CD8-positive, alpha-beta memory T cell (primary cell): ENCODE data around the gene SH3RF1. TPM values are rescaled to one million over a fixed set of nuclear protein-coding genes. Genes with fewer than 3 reads are reported as not detected.
A peak's percentile ranks its signal among the peaks of the same experiment; 100 is the strongest.

Source experiments
- CTCF ChIA-PET: fragments of 350-600 bp; sonication (Branson Sonifier 250); formaldehyde crosslinking; loops from one replicate; lab custom pipeline; 2021; ENCODE audit warnings: antibody characterized with exemption; lab: Charles Lee
- POLR2A ChIA-PET: fragments of 350-600 bp; sonication (Branson Sonifier 250); formaldehyde crosslinking; loops from one replicate; lab custom pipeline; 2021; ENCODE audit warnings: antibody characterized with exemption; lab: Charles Lee
- DNase-seq, 5 donors: peaks; one replicate each; pipeline versions ENCODE4 v3.0.0 to v3.0.0-alpha.2; 2020 to 2022; ENCODE audit warnings: mixed read lengths in 1 of 5
- H3K27ac ChIP-seq: one replicate; pipeline ENCODE4 v1.7.0; 2013; ENCODE audit warnings: low read depth, mild to moderate bottlenecking, low read length, moderate library complexity
- H3K27me3 ChIP-seq: 2 replicates; pipeline ENCODE4 v1.7.0; 2013; ENCODE audit warnings: low read length, mild to moderate bottlenecking; ENCODE audit not compliant: insufficient read depth, poor library complexity, severe bottlenecking
- H3K36me3 ChIP-seq: 2 replicates; pipeline ENCODE4 v1.7.0; 2013; ENCODE audit warnings: mild to moderate bottlenecking, low read length, moderate library complexity; ENCODE audit not compliant: insufficient read depth
- H3K4me1 ChIP-seq: 2 replicates; pipeline ENCODE4 v1.7.0; 2013; ENCODE audit warnings: mild to moderate bottlenecking, low read length, moderate library complexity; ENCODE audit not compliant: insufficient read depth
- H3K4me3 ChIP-seq: 2 replicates; pipeline ENCODE4 v1.7.0; 2013; ENCODE audit warnings: mild to moderate bottlenecking, low read length
- H3K9me3 ChIP-seq: 2 replicates; pipeline ENCODE4 v1.7.0; 2013; ENCODE audit warnings: mild to moderate bottlenecking, low read length
- H3K27ac Mint-ChIP-seq, 8 donors: one replicate each; pipeline ENCODE4 v1.8.0; 2020 to 2021; ENCODE audit warnings: mixed read lengths in 8 of 8, mild to moderate bottlenecking in 6 of 8, inconsistent platforms in 3 of 8, moderate library complexity in 3 of 8
- H3K27me3 Mint-ChIP-seq, 2 donors: one replicate each; pipeline ENCODE4 v1.8.0; 2020 to 2021; ENCODE audit warnings: mixed read lengths in 2 of 2, mild to moderate bottlenecking in 1 of 2, moderate library complexity in 1 of 2
- H3K36me3 Mint-ChIP-seq, 3 donors: one replicate each; pipeline ENCODE4 v1.8.0; 2020 to 2021; ENCODE audit warnings: mixed read lengths in 3 of 3, inconsistent platforms in 1 of 3, mild to moderate bottlenecking in 1 of 3
- H3K4me1 Mint-ChIP-seq, 3 donors: one replicate each; pipeline ENCODE4 v1.8.0; 2020 to 2021; ENCODE audit warnings: mixed read lengths in 3 of 3, inconsistent platforms in 1 of 3, mild to moderate bottlenecking in 1 of 3
- H3K4me3 Mint-ChIP-seq, 7 donors: one replicate each; pipeline ENCODE4 v1.8.0; 2020 to 2021; ENCODE audit warnings: mixed read lengths in 7 of 7, mild to moderate bottlenecking in 6 of 7, moderate library complexity in 4 of 7, inconsistent platforms in 2 of 7
- H3K9me3 Mint-ChIP-seq, 5 donors: one replicate each; pipeline ENCODE4 v1.8.0; 2020 to 2022; ENCODE audit warnings: mixed read lengths in 5 of 5, mild to moderate bottlenecking in 3 of 5, moderate library complexity in 2 of 5, inconsistent platforms in 1 of 5
- polyA plus RNA-seq: library from polyadenylated mRNA; unstranded; fragments of 300-500 nt; fragmentation: Illumina TruSeq; gene quantifications from one replicate; pipeline ENCODE4 v1.2.3, GENCODE V29; 2021
- total RNA-seq, 2 experiments: library from RNA; stranded (reverse); gene quantifications; one replicate each; pipeline ENCODE4 v1.2.3, GENCODE V29; 2021

SH3RF1 gene
- total and polyA plus RNA-seq, 3 experiments from 2014 or later = 1.1 to 1.4 TPM; not detected in 1

DNA sequence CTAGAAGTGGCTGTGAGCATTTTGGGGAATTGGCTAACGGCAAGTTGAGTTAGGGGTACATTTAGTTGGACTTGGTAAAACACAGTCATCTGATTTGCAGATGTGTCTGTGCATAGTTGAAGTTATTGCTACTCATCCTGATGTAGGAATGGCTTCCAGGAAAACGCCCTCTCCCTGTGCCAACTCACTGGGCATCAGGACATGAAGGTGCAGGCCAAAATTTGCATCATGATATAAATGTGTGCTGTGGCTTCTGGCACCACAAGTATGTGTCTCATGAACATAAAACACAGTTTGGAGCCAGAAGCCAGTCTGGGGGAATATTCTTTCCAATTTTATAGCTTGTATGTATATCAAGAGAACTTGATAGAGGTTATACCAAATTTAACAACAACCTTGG, 206.5 kb downstream of the SH3RF1 start:
- peaks cover 0 to 6% (median 6%) of the 10 kb centered on the region in 3 donors for H3K4me1 Mint-ChIP-seq
- no peak for DNase-seq
- peaks cover 3 to 5% of the 10 kb centered on the region in 2 donors for H3K27me3 Mint-ChIP-seq
- H3K4me3 ChIP-seq = no peak overlapping the region
- POLR2A ChIA-PET = no interaction called here
- H3K4me1 ChIP-seq = no peaks in the 10 kb centered on the region
- H3K27ac ChIP-seq = no peak overlapping the region
- H3K9me3 Mint-ChIP-seq = no peaks in the 10 kb centered on the region
- H3K27me3 ChIP-seq = no peaks in the 10 kb centered on the region
- H3K4me3 Mint-ChIP-seq = no peak overlapping the region
- no peaks in the 10 kb centered on the region for H3K9me3 ChIP-seq
- no peaks in the 10 kb centered on the region for H3K36me3 ChIP-seq
- H3K36me3 Mint-ChIP-seq = peaks cover 0 to under 1% (median 0%) of the 10 kb centered on the region in 3 donors
- CTCF ChIA-PET = no interaction called here
- no peak overlapping the region for H3K27ac Mint-ChIP-seq

DNA sequence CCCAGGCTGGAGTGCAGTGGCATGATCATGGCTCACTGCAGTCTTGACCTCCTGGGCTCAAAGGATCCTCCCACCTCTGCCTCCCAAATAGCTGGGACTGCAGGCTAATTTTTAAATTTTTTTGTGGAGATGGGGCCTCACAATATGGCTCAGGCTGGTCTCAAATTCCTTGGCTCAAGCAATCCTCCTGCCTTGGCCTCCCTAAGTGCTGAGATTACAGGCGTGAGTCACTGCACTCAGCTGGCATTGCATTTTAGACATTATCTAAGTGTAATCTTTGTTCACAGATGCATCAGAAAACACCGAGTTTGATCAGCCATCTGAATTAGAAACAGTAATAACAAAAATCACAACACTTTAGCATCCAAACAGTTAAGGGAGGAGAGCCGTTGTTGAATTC, 207.3 kb downstream of the SH3RF1 start:
- H3K4me3 Mint-ChIP-seq = no peak overlapping the region
- H3K9me3 ChIP-seq = no peaks in the 10 kb centered on the region
- no peaks in the 10 kb centered on the region for H3K27me3 ChIP-seq
- peaks cover 4 to 6% of the 10 kb centered on the region in 2 donors for H3K27me3 Mint-ChIP-seq
- H3K4me3 ChIP-seq = no peak overlapping the region
- peaks cover 0 to 1% (median 0%) of the 10 kb centered on the region in 3 donors for H3K36me3 Mint-ChIP-seq
- H3K4me1 ChIP-seq = no peaks in the 10 kb centered on the region
- H3K9me3 Mint-ChIP-seq = no peaks in the 10 kb centered on the region
- CTCF ChIA-PET = no interaction called here
- POLR2A ChIA-PET = no interaction called here
- no peak overlapping the region for H3K27ac Mint-ChIP-seq
- H3K36me3 ChIP-seq = no peaks in the 10 kb centered on the region
- no peak for DNase-seq
- H3K4me1 Mint-ChIP-seq = peaks cover 0 to 4% (median 4%) of the 10 kb centered on the region in 3 donors
- no peak overlapping the region for H3K27ac ChIP-seq

DNA sequence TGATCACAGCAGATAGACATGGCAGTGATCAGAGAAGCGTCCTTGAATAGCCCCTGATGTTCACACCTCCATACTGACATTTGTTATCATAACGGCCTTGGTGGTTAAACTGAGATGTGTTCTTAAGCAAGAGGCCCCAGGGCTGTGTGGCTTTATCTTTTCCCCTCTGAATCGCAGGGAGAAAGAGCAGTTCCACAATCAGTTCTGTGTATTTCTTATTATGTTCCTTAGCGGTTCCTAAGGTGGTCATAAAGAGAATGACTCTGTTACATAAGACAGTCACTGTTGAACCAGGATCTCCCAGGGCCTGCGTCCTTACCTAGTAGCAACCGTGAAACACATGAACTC, 207.9 kb downstream of the SH3RF1 start:
- H3K4me1 Mint-ChIP-seq = no peaks in the 10 kb centered on the region
- peaks cover 0 to 1% (median 0%) of the 10 kb centered on the region in 3 donors for H3K36me3 Mint-ChIP-seq
- no peaks in the 10 kb centered on the region for H3K27me3 ChIP-seq
- H3K27ac ChIP-seq = no peak overlapping the region
- no peak overlapping the region for H3K4me3 Mint-ChIP-seq
- DNase-seq = no peak
- peaks cover 4 to 6% of the 10 kb centered on the region in 2 donors for H3K27me3 Mint-ChIP-seq
- ChIA-PET POLR2A (no interaction called here), CTCF (no interaction called here)
- no peaks in the 10 kb centered on the region for H3K4me1 ChIP-seq
- no peak overlapping the region for H3K27ac Mint-ChIP-seq
- no peaks in the 10 kb centered on the region for H3K36me3 ChIP-seq
- no peak overlapping the region for H3K4me3 ChIP-seq
- no peaks in the 10 kb centered on the region for H3K9me3 Mint-ChIP-seq
- H3K9me3 ChIP-seq = no peaks in the 10 kb centered on the region

DNA sequence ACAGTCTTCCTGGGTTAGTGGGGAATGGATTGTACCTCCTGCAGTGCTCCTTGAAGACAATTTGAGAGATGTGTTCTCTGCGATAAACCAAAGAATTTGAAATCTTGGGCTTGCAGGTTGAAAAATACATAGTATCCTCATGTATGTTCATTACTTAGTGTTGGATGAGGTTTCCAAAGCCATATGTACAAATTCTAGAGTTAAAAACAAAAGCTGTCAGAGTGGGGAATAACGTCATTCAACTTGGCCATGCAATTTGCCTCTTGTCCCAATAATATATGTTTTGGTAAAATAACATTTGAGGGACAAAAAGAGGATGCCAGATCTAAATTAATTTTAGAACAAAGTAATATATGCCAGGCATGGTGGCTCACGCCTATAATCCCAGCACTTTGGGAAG, 209.4 kb downstream of the SH3RF1 start:
- Histone ChIP-seq H3K36me3 (no peaks in the 10 kb centered on the region), H3K9me3 (no peaks in the 10 kb centered on the region), H3K4me3 (no peak overlapping the region), H3K27ac (no peak overlapping the region), H3K27me3 (no peaks in the 10 kb centered on the region), H3K4me1 (no peaks in the 10 kb centered on the region)
- H3K9me3 Mint-ChIP-seq = no peaks in the 10 kb centered on the region
- H3K36me3 Mint-ChIP-seq = peaks cover 0 to 1% (median 0%) of the 10 kb centered on the region in 3 donors
- H3K27me3 Mint-ChIP-seq = peaks cover 4 to 6% of the 10 kb centered on the region in 2 donors
- ChIA-PET POLR2A (no interaction called here), CTCF (no interaction called here)
- DNase-seq = no peak
- H3K27ac Mint-ChIP-seq = no peak overlapping the region
- H3K4me3 Mint-ChIP-seq = no peak overlapping the region
- no peaks in the 10 kb centered on the region for H3K4me1 Mint-ChIP-seq

DNA sequence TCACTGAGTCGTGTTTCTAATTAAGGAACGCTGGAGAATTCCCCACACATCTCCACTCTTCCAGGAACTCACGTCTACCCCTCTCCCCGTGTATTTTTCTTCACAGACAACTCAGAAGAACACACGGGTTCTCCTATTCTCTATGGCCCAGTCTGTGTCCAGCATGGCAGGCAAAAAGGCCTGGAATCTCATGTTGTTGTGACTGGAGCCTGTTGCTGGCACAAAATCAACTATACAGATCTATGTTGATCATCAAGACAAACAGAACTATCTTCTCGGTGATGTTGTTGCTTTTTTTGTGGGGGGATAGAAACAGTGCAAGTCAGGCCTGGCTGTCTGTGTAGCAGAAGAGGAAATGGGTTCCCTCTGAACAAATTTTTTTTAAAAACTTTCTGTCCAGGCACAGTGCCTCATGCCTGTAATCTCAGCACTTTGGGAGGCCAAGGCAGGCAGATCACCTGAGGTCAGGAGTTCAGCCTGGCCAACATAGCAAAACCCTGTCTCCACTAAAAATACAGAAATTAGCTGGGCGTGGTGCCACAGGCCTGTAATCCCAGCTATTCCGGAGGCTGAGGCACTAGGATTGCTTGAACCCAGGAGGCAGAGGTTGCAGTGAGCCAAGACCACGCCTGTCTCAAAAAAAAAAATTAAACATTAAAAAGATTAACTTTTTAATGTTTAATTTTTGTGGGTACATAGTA, 210.2 kb downstream of the SH3RF1 start:
- no peak overlapping the region for H3K4me3 Mint-ChIP-seq
- peaks cover 4 to 10% of the 10 kb centered on the region in 2 donors for H3K27me3 Mint-ChIP-seq
- H3K27ac Mint-ChIP-seq = peak overlapping the region in 1 of 8 donors; percentile 8
- no peak for DNase-seq
- Histone ChIP-seq H3K4me1 (no peaks in the 10 kb centered on the region), H3K27me3 (no peaks in the 10 kb centered on the region), H3K4me3 (no peak overlapping the region), H3K36me3 (no peaks in the 10 kb centered on the region), H3K27ac (no peak overlapping the region), H3K9me3 (no peaks in the 10 kb centered on the region)
- peaks cover 0 to 1% (median 0%) of the 10 kb centered on the region in 3 donors for H3K36me3 Mint-ChIP-seq
- ChIA-PET POLR2A (no interaction called here), CTCF (no interaction called here)
- H3K4me1 Mint-ChIP-seq = no peaks in the 10 kb centered on the region
- H3K9me3 Mint-ChIP-seq = no peaks in the 10 kb centered on the region

DNA sequence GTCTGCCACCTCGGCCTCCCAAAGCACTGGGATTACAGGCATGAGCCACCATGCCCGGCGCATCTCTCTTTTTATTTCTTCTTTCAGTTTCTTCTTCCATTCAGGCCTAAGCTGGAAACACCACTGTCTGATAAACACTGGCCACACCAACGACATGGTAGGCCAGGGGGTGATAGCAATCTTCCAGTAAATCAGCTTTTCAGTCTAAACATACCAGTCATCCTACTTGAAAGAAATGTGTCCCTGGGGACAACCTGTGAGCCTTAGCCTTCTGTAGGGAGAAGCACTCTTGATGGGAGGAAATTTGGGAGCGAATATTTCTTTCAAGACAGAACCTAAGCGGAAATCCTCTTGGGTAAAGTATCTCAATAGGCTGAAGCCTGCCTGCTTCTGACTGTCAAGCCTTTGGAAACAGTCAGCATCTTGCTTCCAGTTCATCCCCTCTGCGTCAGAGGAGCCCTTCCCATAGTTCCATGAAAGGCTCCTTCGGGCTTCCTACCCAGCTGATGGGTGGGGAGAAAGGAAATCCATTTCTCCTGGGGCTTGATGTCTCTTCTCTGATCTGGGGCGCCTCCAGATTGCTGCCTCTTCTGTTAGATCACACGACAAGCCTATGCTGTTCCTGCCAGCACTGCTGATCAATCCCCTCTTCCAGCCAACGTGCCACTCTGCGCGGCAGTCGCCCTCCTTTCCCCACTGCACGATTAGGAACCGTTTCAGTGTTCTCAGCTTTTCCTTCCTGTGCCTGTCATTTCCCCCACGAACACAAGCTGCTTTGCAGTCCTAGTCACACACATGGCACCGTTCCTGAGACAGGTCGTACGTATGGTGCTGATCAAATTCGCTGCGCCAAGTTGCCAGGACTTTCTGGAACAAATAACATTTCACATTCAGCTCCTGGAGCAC, 211.2 kb downstream of the SH3RF1 start:
- Mint-ChIP-seq H3K27me3 (peaks cover 4 to 10% of the 10 kb centered on the region in 2 donors), H3K4me3 (no peak overlapping the region), H3K4me1 (no peaks in the 10 kb centered on the region), H3K9me3 (no peaks in the 10 kb centered on the region), H3K36me3 (peaks cover 0 to 1% (median 0%) of the 10 kb centered on the region in 3 donors), H3K27ac (peak overlapping the region in 2 of 8 donors; percentile 14 to 34)
- H3K27me3 ChIP-seq = no peaks in the 10 kb centered on the region
- ChIA-PET CTCF (interaction anchor here (0.9 kb wide), 1 partner anchor 12 kb away, joined by 3 read pairs; no protein-coding TSS in a partner anchor), POLR2A (no interaction called here)
- DNase-seq = no peak
- no peak overlapping the region for H3K27ac ChIP-seq
- H3K4me3 ChIP-seq = no peak overlapping the region
- H3K9me3 ChIP-seq = no peaks in the 10 kb centered on the region
- no peaks in the 10 kb centered on the region for H3K36me3 ChIP-seq
- no peaks in the 10 kb centered on the region for H3K4me1 ChIP-seq

DNA sequence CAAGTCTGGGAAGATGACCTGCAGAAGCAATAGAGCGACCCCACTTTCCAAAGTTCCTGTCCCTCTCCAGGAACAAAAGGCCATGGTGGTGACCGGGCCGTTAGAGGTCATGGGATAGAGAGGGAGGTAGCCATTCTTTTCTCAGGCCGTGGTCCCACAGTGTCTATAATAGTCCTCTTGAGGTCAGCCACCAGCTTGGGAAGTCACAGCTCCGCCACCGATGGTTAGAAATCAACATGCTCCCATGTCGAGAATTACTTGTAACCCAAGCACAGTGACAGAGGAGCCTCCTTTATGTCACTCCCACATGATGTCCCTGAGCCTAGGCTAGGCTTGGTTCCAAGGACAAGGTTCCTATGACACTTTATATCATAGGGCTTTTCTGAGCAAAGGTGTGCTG, 212.4 kb downstream of the SH3RF1 start:
- H3K27ac ChIP-seq = no peak overlapping the region
- DNase-seq = no peak
- CTCF ChIA-PET = interaction anchor here (0.9 kb wide), 1 partner anchor 10 kb away, joined by 3 read pairs; no protein-coding TSS in a partner anchor

DNA sequence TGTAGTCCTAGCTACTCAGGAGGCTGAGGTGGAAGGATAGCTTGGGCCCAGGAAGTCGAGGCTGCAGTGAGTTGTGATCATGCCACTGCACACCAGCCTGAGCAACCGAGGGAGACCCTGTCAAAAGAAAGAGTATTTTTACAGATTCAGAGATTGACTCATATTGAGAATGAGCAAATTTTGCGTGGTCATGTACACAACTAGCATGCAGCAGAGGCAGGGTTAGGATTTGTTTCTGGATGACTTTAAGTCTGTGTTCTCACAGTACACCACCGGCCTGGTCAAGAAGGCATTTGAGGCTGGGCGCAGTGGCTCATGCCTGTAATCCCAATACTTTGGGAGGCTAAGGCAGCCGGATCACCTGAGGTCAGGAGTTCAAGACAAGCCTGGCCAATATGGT, 215.9 kb downstream of the SH3RF1 start:
- Histone ChIP-seq H3K36me3 (no peaks in the 10 kb centered on the region), H3K27ac (no peak overlapping the region), H3K4me3 (no peak overlapping the region), H3K9me3 (no peaks in the 10 kb centered on the region), H3K4me1 (no peaks in the 10 kb centered on the region), H3K27me3 (no peaks in the 10 kb centered on the region)
- Mint-ChIP-seq H3K9me3 (no peaks in the 10 kb centered on the region), H3K4me1 (no peaks in the 10 kb centered on the region), H3K27ac (peak overlapping the region in 2 of 8 donors; percentile 43 to 65), H3K36me3 (peaks cover 0 to 1% (median 0%) of the 10 kb centered on the region in 3 donors), H3K4me3 (no peak overlapping the region), H3K27me3 (peaks cover 5 to 8% of the 10 kb centered on the region in 2 donors)
- POLR2A ChIA-PET = no interaction called here
- CTCF ChIA-PET = no interaction called here
- no peak for DNase-seq

More for the DNA sequence above, 212.4 kb downstream of the SH3RF1 start:
- Mint-ChIP-seq H3K27me3 (peaks cover 5 to 10% of the 10 kb centered on the region in 2 donors), H3K4me3 (no peak overlapping the region), H3K36me3 (peaks cover 0 to 1% (median 0%) of the 10 kb centered on the region in 3 donors), H3K9me3 (no peaks in the 10 kb centered on the region), H3K4me1 (no peaks in the 10 kb centered on the region), H3K27ac (no peak overlapping the region)
- H3K4me1 ChIP-seq = no peaks in the 10 kb centered on the region
- H3K9me3 ChIP-seq = no peaks in the 10 kb centered on the region
- POLR2A ChIA-PET = no interaction called here
- H3K36me3 ChIP-seq = no peaks in the 10 kb centered on the region
- H3K27me3 ChIP-seq = no peaks in the 10 kb centered on the region
- H3K4me3 ChIP-seq = no peak overlapping the region
